ENCODE measurements around the gene BARX1.
A peak's percentile ranks its signal among the peaks of the same experiment; 100 is the strongest.
"Not testable (repeated sequence)": the region's sequence is repeated elsewhere in the genome, so short reads cannot be mapped to it uniquely, and the experiment has no call there.

The BARX1 gene

DNA sequence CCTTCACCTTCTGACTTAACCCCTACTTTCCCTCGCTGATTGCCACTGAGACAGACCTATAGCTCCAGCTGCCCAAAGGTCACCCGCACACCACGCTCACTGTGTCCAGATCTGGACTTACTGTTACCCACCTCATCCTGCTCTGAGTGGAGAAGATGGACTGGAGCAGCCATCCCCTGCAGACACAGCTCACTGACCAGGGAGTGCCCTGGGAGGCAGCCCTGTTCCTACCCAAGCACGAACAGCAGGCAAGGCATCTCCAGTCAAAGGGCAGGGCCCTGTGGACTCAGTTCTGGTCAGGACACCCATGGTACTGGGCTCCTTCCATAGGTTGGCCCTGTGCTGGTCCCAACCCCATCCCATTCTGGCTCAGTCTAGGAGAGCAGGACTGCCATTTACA, 9.5 kb upstream of the BARX1 start:
- no peaks in the 10 kb centered on the region for H3K9me3 ChIP-seq (ENCODE audit: control insufficient read depth, insufficient read depth, low read depth, low read length)
- H3K36me3 ChIP-seq (ENCODE audit: control insufficient read depth in 2 of 2, insufficient read depth in 1 of 2, low read length in 2 of 2), result no peaks in the 10 kb centered on the region
- no peaks in the 10 kb centered on the region for H3K4me1 ChIP-seq (ENCODE audit: control insufficient read depth, insufficient read depth, low read length)
- no peak overlapping the region for H3K27ac ChIP-seq (ENCODE audit: extremely low read depth, low read depth, low read length)
- ChIA-PET POLR2A (no interaction called here), CTCF (interaction anchor here (0.6 to 6.4 kb wide), 4 partner anchors 11 to 284 kb away, joined by 3 to 96 read pairs (median 4); no protein-coding TSS in a partner anchor)
- TF ChIP-seq ZNF596 (tag by site-specific recombination; IDR thresholded peaks at IDR 0.05) (no peak), ZNF701 (tag by site-specific recombination; IDR thresholded peaks at IDR 0.05) (no peak), ZNF473 (tag by site-specific recombination; IDR thresholded peaks at IDR 0.05) (no peak), ZNF223 (tag by site-specific recombination; IDR thresholded peaks at IDR 0.05) (no peak), ZNF560 (tag by site-specific recombination; IDR thresholded peaks at IDR 0.05; ENCODE audit: borderline replicate concordance) (no peak), WT1 (tag by site-specific recombination; IDR thresholded peaks at IDR 0.05) (no peak), ZNF76 (tag by site-specific recombination; IDR thresholded peaks at IDR 0.05; ENCODE audit: borderline replicate concordance, low read depth) (no peak), KLF9 (tag by site-specific recombination; IDR thresholded peaks at IDR 0.05; ENCODE audit: low read depth) (no peak), ZBTB48 (tag by site-specific recombination; IDR thresholded peaks at IDR 0.05) (no peak), ZNF324 (tag by site-specific recombination; IDR thresholded peaks at IDR 0.05) (no peak), IKZF3 (tag by site-specific recombination; IDR thresholded peaks at IDR 0.05) (no peak), KLF1 (tag by site-specific recombination; IDR thresholded peaks at IDR 0.05) (no peak)
- TF ChIP-seq, protein P1, sequence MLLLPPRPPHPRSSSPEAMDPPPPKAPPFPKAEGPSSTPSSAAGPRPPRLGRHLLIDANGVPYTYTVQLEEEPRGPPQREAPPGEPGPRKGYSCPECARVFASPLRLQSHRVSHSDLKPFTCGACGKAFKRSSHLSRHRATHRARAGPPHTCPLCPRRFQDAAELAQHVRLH (tag by site-specific recombination; IDR thresholded peaks at IDR 0.05), result no peak
- no peak overlapping the region for H3K4me3 ChIP-seq (ENCODE audit: low read depth, low read length)

DNA sequence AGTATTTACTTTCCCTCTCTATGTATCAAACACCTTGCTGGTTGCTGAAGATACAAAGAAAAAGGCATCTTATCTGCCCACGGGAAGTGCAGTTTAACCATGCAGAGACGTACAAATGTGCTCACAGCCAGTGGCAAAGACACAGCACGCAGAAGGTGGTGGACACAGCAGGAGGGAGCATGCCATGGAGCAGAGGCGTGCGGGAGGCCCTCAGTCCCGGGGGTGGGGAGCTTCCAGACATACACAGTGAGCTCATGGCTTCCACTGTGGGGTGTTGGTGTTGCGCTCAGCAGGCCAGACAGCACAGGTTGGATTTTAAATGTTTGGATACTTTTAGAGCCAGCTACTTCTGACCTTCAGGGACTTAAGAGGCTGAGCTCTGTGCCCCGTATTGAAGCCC, 8.8 kb upstream of the BARX1 start:
- ChIA-PET POLR2A (no interaction called here), CTCF (interaction anchor here (0.5 to 6.4 kb wide), 20 partner anchors 11 to 691 kb away, joined by 3 to 96 read pairs (median 4); no protein-coding TSS in a partner anchor)
- H3K4me3 ChIP-seq (ENCODE audit: low read depth, low read length), result no peak overlapping the region
- TF ChIP-seq ZIC2 (tag by site-specific recombination; IDR thresholded peaks at IDR 0.05), result peak; percentile 99
- no peak for TF ChIP-seq ZNF701 (tag by site-specific recombination; IDR thresholded peaks at IDR 0.05)
- TF ChIP-seq, protein P2, sequence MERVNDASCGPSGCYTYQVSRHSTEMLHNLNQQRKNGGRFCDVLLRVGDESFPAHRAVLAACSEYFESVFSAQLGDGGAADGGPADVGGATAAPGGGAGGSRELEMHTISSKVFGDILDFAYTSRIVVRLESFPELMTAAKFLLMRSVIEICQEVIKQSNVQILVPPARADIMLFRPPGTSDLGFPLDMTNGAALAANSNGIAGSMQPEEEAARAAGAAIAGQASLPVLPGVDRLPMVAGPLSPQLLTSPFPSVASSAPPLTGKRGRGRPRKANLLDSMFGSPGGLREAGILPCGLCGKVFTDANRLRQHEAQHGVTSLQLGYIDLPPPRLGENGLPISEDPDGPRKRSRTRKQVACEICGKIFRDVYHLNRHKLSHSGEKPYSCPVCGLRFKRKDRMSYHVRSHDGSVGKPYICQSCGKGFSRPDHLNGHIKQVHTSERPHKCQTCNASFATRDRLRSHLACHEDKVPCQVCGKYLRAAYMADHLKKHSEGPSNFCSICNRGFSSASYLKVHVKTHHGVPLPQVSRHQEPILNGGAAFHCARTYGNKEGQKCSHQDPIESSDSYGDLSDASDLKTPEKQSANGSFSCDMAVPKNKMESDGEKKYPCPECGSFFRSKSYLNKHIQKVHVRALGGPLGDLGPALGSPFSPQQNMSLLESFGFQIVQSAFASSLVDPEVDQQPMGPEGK (tag by site-specific recombination; IDR thresholded peaks at IDR 0.05), result no peak
- TF ChIP-seq GLIS1 (tag by site-specific recombination; IDR thresholded peaks at IDR 0.05), result peak; percentile 43
- TF ChIP-seq ZNF626 (tag by site-specific recombination; IDR thresholded peaks at IDR 0.05), result no peak
- no peak for TF ChIP-seq ZNF37A (tag by site-specific recombination; IDR thresholded peaks at IDR 0.05)
- TF ChIP-seq ZFHX2 (tag by site-specific recombination; conservative IDR thresholded peaks at IDR 0.05), result peak; percentile 85
- peak; percentile 69 for TF ChIP-seq EGR2 (tag by site-specific recombination; IDR thresholded peaks at IDR 0.05; ENCODE audit: low read depth)
- no peaks in the 10 kb centered on the region for H3K9me3 ChIP-seq (ENCODE audit: control insufficient read depth, insufficient read depth, low read depth, low read length)
- no peaks in the 10 kb centered on the region for H3K4me1 ChIP-seq (ENCODE audit: control insufficient read depth, insufficient read depth, low read length)
- H3K36me3 ChIP-seq (ENCODE audit: control insufficient read depth in 2 of 2, insufficient read depth in 1 of 2, low read length in 2 of 2), result no peaks in the 10 kb centered on the region
- H3K27ac ChIP-seq (ENCODE audit: extremely low read depth, low read depth, low read length), result no peak overlapping the region

DNA sequence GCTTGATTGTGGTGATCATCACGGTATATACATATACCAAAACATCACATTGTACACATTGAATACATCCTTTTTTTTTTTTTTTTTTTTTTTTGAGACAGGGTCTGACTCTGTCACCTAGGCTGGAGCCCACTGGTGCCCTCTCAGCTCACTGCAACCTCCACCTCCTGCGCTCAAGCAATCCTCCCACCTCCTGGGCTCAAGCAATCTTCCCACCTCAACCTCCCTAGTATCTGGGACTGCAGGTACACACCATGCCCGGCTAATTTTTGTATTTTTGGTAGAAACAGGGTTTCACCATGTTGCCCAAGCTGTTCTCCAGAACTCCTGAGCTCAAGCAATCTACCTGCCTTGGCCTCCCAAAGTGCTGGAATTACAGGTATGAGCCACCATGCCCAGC, 8.3 kb upstream of the BARX1 start:
- ChIA-PET POLR2A (interaction anchor here (0.6 kb wide), 1 partner anchor 237 kb away, joined by 6 read pairs; no protein-coding TSS in a partner anchor), CTCF (interaction anchor here (0.5 to 6.4 kb wide), 21 partner anchors 10 to 690 kb away, joined by 3 to 96 read pairs (median 4); no protein-coding TSS in a partner anchor)
- not testable (repeated sequence) for H3K4me3 ChIP-seq (ENCODE audit: low read depth, low read length); H3K27ac ChIP-seq (ENCODE audit: extremely low read depth, low read depth, low read length); H3K36me3 ChIP-seq (ENCODE audit: control insufficient read depth in 2 of 2, insufficient read depth in 1 of 2, low read length in 2 of 2); H3K4me1 ChIP-seq (ENCODE audit: control insufficient read depth, insufficient read depth, low read length); H3K9me3 ChIP-seq (ENCODE audit: control insufficient read depth, insufficient read depth, low read depth, low read length)
